HG03025 (cell line): ENCODE data around the gene CDC42BPG.
"Not testable (repeated sequence)": the region's sequence is repeated elsewhere in the genome, so short reads cannot be mapped to it uniquely, and the experiment has no call there.

ENCODE experiments used
- ATAC-seq: cut with Tn5 transposase; IDR thresholded peaks from one replicate; pipeline ENCODE4 v1.9.1; 2021; ENCODE audit warnings: mild to moderate bottlenecking, moderate library complexity; ENCODE audit not compliant: unreplicated experiment, low FRiP score

The CDC42BPG gene

DNA sequence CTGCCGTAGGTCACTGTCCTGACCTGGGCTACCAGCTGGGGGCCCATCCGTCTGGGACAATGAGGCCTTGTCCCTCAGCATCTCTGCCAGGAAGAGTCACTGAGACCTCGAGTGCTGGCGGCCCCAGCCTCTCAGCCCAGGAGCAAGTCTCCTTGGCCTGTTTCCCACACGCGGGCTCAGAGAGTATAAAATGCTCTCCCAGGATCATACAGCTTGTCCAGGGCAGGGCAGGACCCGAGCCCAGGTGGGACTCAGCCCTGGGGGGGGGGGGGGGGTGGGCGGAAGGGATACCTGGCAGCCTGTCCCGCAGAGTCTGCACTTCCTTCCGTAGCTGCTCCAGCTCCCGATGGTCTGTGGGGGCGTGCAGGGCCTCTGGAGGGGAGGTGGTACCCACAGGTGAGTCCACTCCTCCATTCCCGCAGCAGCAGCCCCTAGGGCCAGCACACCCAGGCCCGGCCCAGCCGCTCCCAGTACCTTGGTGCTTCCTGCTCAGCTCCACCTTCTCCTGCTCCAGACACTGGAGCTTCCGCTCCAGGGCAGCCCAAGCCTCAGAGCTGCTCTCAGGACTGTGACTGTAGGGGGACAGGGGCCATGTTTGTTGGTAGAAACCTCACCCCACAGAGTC is 7.9 kb downstream of the CDC42BPG start:
- no peak for ATAC-seq

- no peak for ATAC-seq
Observed at GRCh38 chr11:64835616-64836447, 8.6 kb downstream of the CDC42BPG start.

DNA sequence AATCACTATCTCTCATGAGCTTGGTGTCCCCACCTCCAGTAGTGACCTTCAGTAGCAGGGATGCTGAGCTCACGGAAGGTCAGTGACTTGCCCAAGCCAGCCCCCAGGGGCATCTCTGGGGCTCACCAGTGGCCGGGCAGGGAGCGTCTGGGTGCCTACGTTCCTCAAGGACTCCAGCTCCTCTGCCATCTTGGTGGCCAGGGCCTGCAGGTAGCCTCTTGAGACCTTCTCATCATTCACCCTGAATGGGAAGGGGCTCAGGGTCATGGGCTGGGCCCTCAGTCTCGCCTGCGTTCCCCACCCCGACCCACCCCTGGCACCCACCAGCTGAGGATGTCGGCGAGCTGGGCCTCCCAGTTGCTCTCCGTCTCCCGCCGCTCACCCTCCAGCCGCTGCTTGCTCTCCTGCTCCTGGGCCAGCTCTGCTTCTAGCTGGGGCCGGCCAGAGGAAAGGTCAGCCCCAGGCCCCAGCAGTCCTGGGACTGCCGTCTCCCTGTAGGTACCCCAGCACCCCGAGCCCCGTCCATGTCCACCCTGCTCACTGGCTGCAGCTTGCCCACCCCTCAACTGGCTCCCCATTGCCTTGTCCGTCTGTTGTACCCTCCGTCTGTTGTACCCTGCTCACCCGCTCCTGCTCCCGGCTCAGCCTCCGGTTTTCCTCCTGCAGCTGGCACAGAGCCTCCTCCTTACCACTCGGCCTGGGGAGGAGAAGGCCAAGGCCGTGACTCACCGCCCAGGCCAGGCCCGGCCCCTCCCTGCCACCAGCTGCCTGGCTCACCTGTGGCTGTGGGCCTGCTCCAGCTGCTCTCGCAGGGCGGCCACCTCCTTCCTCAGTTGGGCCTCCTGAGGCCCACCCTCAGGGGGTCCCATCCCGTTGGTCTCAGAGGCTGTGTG is 9.5 kb downstream of the CDC42BPG start:
- no peak for ATAC-seq

DNA sequence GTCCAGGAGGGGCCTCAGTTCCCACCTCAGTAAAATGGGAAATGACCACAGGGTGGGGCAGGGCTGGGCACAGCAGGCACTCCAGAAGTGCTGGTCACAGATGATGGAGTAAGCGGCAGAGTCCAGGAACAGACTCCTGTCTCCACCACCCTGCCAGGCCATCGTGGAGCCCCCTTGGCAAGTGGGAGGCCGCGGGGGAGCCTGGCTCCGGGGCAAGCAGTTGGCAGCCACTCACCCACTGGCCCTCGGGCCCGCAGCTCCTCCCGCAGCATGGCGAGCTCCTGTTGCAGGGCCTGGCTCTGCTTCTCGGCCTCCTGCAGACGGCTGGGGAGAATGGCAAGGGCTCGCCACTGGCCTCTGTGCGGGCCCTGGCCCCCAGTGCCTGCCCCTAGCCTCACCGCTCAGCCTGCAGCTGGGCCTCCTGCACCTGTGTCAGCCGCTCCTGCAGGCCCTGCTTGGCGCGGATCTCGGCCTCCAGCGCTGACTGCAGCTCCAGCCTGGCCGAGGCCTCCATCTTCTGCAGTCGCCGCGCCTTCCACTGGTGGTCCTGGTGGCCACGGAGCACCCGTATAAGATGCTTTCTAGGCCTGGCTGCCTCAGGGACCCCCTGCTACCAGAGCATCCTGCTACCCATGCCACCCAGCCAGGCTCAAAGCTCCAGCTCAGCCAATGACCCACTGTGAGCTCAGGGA is 10.3 kb downstream of the CDC42BPG start:
- no peak for ATAC-seq

- no peak for ATAC-seq
Observed at GRCh38 chr11:64833509-64833908, 10.9 kb downstream of the CDC42BPG start.

DNA sequence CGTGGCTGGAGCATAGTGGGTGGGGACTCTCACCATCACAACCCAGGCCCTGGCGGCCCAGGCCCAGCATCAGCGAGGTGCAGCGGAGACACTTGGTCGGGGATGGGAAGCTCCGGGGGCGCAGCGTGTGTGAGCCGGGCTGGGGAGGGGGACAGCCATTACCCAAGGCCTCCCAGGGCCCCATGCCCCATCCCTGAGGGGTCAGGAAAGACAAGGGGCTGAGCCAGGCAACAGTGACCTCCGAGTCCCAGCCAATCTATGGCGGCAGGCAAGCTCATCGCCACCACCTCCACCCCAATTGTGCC is 11.3 kb downstream of the CDC42BPG start:
- no peak for ATAC-seq

- ATAC-seq, result no peak
Observed at GRCh38 chr11:64832467-64833197, 11.8 kb downstream of the CDC42BPG start.

- no peak for ATAC-seq
Observed at GRCh38 chr11:64831411-64831891, 13.0 kb downstream of the CDC42BPG start.

DNA sequence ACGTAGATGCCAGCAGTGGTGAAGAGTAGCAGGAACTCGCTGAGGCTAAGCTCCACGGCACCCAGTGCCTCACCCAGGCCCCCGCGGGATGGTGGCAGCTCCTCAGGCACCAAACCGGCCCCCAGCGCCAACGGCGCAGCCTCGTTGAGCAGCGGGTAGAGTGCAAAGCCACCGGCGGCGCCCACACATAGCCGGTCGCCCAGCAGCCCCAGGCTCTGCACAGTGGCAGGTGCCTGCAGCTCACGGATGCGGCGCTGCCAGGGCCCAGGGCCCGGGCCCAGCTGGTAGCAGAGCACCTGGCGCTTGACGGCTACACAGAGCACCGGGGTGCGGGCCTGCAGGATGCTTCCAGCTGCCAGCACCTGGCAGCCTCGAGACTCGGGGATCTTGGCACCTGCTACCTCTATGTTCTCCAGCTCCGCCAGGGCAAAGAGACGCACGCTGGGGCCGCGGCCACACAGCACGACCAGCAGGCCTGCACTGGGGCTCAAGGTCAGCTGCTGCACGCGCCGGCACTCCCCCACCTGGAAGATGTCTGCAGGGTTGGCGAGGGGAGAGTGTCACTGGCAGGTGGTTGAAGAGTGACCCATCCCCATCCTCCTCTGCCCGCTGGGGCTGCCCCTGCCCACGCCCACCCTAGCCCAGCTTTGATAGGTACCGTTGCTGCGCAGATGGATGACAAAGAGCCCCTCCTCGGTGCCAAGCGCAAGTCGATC is 14.8 kb downstream of the CDC42BPG start:
- ATAC-seq, result no peak

GRCh38 chr11:64827451-64827839 is 17.0 kb downstream of the CDC42BPG start:
- ATAC-seq, result no peak

GRCh38 chr11:64826578-64827450 is 17.6 kb downstream of the CDC42BPG start:
- no peak for ATAC-seq

- no peak for ATAC-seq
Observed at GRCh38 chr11:64826062-64826461, 18.4 kb downstream of the CDC42BPG start.

GRCh38 chr11:64823568-64824119 is 20.8 kb downstream of the CDC42BPG start:
- no peak for ATAC-seq

DNA sequence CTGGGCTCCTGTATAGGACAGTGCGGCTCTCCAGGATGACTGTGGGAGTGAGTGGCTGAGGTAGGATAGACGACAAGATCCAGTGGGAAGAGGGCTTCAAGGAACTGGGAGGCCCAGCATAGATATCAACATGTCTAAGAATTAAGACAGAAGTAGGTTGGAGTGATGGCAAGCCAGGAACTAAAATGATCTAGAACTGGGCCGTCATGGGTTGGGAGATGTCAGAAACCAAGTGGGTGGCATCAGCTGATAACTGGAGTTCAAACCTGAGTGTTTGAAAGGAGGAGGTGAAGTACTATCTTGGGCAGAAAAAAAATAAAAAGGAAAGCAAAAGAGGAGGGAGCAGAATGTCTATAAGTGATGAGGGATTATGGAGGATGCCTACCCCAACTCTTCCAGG is 27.0 kb downstream of the CDC42BPG start:
- ATAC-seq, result no peak

GRCh38 chr11:64815433-64815832 is 29.0 kb downstream of the CDC42BPG start:
- not testable (repeated sequence) for ATAC-seq

GRCh38 chr11:64814712-64815187 is 29.7 kb downstream of the CDC42BPG start:
- ATAC-seq, result no peak

DNA sequence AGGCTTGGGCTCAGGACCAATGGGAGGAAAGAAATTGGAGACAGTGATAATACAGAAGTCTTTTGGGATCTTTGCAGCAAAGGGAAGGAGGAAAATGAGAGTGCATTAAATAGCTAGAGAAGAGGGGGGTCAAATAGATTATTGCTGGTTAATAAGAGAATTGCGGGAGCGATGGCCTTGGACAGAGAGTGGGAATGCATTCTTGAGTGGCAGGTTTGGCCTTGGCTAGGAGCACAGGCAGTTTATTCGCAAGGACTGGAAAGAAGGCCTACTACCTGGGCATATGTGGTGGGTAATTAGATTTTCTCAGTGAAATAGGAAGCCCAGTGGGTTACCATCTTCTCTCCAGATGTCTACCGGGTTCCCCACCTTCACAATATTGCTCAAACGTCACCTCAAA is 30.6 kb downstream of the CDC42BPG start:
- no peak for ATAC-seq

- no peak for ATAC-seq
Observed at GRCh38 chr11:64810891-64811272, 33.6 kb downstream of the CDC42BPG start.
